Stimulated activated naive B cell treated with anti-CD40 and anti-IgM and Interleukin-4, amounts not matched to agents 10 μg/mL and 1 μg/mL and 100 μg/mL, for 72 hours (primary cell): ENCODE results near the gene WWOX.

Source experiments
- ATAC-seq, 2 donors: fragments of 150-1000 bp; cut with Tn5 transposase; replicated peaks; 2 replicates each; pipeline ENCODE4 v1.10.0; 2021; ENCODE audit warnings: moderate library complexity in 1 of 2
- DNase-seq: peaks from one replicate; pipeline ENCODE4 v3.0.0; 2021
- H3K27ac Mint-ChIP-seq: one replicate; pipeline ENCODE4 v1.8.0; 2022; ENCODE audit warnings: mild to moderate bottlenecking, mixed read lengths
- H3K27me3 Mint-ChIP-seq, 2 donors: one replicate each; pipeline ENCODE4 v1.8.0; 2022; ENCODE audit warnings: mixed read lengths in 2 of 2
- H3K36me3 Mint-ChIP-seq, 2 donors: one replicate each; pipeline ENCODE4 v1.8.0; 2022; ENCODE audit warnings: mixed read lengths in 2 of 2, mild to moderate bottlenecking in 1 of 2
- H3K4me1 Mint-ChIP-seq, 2 donors: one replicate each; pipeline ENCODE4 v1.8.0; 2022; ENCODE audit warnings: mixed read lengths in 2 of 2, mild to moderate bottlenecking in 1 of 2
- H3K4me3 Mint-ChIP-seq, 2 donors: one replicate each; pipeline ENCODE4 v1.8.0; 2022; ENCODE audit warnings: mild to moderate bottlenecking in 2 of 2, mixed read lengths in 2 of 2, moderate library complexity in 1 of 2
- H3K9me3 Mint-ChIP-seq, 2 donors: one replicate each; pipeline ENCODE4 v1.8.0; 2022; ENCODE audit warnings: mixed read lengths in 2 of 2, mild to moderate bottlenecking in 1 of 2

The WWOX gene

DNA sequence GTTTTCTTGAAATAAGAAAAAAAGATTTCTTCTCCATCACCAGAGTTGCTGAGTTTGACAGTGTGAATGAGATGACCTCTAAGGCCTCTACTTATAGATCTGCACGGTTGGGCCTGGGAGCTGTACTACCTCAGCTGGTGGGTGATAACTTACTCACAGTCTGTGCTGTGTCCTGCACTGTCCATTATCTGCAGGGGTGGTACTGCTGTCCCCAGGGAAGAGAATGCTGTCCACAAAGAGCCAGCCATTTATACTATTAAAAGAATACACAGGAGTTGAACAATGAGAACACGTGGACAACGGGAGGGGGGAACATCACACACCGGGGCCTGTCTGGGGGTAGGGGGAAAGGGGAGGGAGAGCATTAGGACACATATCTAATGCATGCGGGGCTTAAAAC, 655.3 kb downstream of the WWOX start:
- no peaks in the 10 kb centered on the region for H3K9me3 Mint-ChIP-seq
- no peak overlapping the region for H3K4me3 Mint-ChIP-seq
- H3K36me3 Mint-ChIP-seq, result peaks cover 2 to 3% of the 10 kb centered on the region in 2 donors
- ATAC-seq (no peak), DNase-seq (no peak)
- no peaks in the 10 kb centered on the region for H3K27me3 Mint-ChIP-seq
- H3K4me1 Mint-ChIP-seq, result peaks cover 24 to 61% of the 10 kb centered on the region in 2 donors
- no peak overlapping the region for H3K27ac Mint-ChIP-seq

DNA sequence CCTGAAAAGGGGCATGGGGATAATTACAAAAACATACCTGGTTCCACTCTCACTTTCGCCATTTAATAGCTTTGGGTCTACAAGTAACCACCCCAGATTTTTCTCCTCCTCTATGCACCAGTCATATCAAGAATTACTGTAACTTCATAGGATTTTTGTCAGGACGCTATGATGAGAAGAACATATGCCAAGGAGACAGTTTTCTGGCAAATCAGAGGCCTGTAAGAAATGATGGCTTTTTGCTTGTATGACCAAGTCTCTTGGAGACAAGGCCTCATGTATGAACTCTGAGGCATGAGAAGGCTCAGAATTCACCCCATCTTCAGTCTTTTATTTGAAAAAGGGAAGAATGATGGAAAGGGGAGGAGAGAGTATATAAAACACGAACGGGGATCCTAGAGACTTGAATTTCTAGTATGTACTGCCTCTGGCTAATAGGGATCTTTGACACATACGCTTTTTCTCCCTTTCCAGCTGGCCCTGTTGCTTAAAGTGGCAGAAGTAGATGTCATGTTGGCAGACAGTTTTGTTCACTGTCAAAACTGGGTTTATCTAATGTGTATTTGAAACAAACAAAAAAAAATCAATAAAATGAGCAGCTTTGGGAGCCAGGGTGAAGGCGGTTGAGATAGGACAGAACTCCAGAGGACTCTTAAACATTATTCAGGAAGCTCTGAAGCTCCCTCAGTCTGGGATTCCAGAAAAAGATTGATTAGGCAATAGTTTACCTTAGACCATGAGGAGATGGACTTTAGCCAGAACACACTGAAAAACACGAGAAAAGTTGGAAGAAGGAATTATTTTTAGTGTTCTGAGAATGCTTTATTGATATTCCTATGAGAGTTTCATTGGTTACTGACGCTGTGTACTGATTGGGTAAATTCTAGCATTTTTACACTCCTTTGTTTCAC, 656.6 kb downstream of the WWOX start:
- Mint-ChIP-seq H3K36me3 (peaks cover 2 to 3% of the 10 kb centered on the region in 2 donors), H3K27me3 (no peaks in the 10 kb centered on the region), H3K9me3 (no peaks in the 10 kb centered on the region), H3K4me3 (no peak overlapping the region), H3K27ac (no peak overlapping the region), H3K4me1 (peaks cover 13 to 49% of the 10 kb centered on the region in 2 donors)
- ATAC-seq, result no peak
- no peak for DNase-seq

GRCh38 chr16:78759596-78759995, 660.1 kb downstream of the WWOX start:
- ATAC-seq, result no peak
- Mint-ChIP-seq H3K4me3 (no peak overlapping the region), H3K27me3 (no peaks in the 10 kb centered on the region), H3K36me3 (peaks cover 6% of the 10 kb centered on the region in 2 donors), H3K9me3 (no peaks in the 10 kb centered on the region), H3K4me1 (peaks cover 13 to 17% of the 10 kb centered on the region in 2 donors), H3K27ac (no peak overlapping the region)
- no peak for DNase-seq

DNA sequence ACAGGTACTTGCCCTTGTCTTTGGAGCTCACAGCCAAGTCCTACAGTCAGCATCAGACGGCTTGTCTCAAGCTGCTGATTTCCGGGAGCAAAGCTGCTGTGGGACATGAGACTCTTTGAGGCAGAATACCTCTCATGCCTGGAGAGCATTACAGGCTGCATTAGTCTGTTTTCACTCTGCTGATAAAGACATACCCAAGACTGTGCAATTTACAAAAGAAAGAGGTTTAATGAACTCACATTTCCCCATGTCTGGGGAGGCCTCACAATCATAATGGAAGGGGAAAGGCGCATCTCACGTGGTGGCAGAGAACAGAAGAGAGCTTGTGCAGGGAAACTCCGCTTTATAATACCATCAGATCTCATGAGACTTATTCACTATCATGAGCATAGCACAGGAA, 661.2 kb downstream of the WWOX start:
- Mint-ChIP-seq H3K27me3 (no peaks in the 10 kb centered on the region), H3K36me3 (peaks cover 7 to 11% of the 10 kb centered on the region in 2 donors), H3K4me1 (peaks cover 9 to 15% of the 10 kb centered on the region in 2 donors), H3K9me3 (no peaks in the 10 kb centered on the region), H3K4me3 (no peak overlapping the region), H3K27ac (no peak overlapping the region)
- ATAC-seq, result no peak
- no peak for DNase-seq

DNA sequence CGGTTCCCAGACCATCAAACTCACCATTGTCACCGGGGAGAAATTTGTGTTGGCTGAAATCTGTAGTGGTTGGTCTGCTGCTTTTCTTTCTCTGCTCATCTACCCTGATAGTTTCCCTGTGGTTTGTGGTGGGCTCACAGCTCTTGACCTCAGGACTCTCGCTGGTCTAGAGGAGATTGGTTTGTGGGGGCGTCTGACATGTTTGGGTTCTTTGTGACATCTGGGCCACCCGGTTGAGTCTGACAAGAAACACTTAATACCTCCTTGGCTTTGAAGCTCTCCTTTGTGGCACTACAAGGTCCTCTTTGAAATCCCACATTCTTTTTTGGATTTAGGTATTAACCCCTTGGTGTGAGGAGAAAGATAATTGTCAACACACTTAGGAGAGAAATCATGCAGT, 662.0 kb downstream of the WWOX start:
- Mint-ChIP-seq H3K27ac (no peak overlapping the region), H3K27me3 (no peaks in the 10 kb centered on the region), H3K36me3 (peaks cover 8 to 12% of the 10 kb centered on the region in 2 donors), H3K4me3 (no peak overlapping the region), H3K9me3 (no peaks in the 10 kb centered on the region), H3K4me1 (peaks cover 9 to 16% of the 10 kb centered on the region in 2 donors)
- ATAC-seq (peak; percentile 75 to 76), DNase-seq (peak; percentile 55)

DNA sequence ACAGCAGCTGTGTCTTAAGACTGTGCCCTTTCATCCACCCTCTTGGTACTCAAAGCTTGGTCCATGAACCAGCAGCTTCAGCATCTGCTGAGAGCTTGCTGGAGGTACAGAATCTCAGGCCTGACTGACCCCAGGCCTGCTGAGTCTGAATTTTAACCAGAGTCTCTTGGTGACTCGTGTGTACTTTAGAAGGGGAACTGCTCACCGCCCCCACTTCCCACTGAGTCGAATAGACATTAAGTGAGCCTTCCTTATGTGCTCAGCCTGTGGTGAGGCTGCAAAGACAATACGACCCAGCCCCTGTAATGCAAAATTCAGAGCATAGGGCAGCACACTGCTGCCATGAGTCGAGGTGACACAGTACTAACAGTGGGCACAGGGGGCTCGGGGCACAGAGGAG, 662.8 kb downstream of the WWOX start:
- H3K36me3 Mint-ChIP-seq, result peaks cover 8 to 12% of the 10 kb centered on the region in 2 donors
- H3K27ac Mint-ChIP-seq, result peak overlapping the region; percentile 60
- no peaks in the 10 kb centered on the region for H3K27me3 Mint-ChIP-seq
- DNase-seq (peak; percentile 55), ATAC-seq (peak; percentile 96)
- no peak overlapping the region for H3K4me3 Mint-ChIP-seq
- H3K9me3 Mint-ChIP-seq, result no peaks in the 10 kb centered on the region
- H3K4me1 Mint-ChIP-seq, result peaks cover 9 to 16% of the 10 kb centered on the region in 2 donors

GRCh38 chr16:78763821-78764440, 664.5 kb downstream of the WWOX start:
- DNase-seq, result no peak
- peaks cover 8 to 12% of the 10 kb centered on the region in 2 donors for H3K36me3 Mint-ChIP-seq
- no peak for ATAC-seq
- H3K4me1 Mint-ChIP-seq, result peaks cover 17% of the 10 kb centered on the region in 2 donors
- no peaks in the 10 kb centered on the region for H3K27me3 Mint-ChIP-seq
- no peaks in the 10 kb centered on the region for H3K9me3 Mint-ChIP-seq
- H3K27ac Mint-ChIP-seq, result no peak overlapping the region
- H3K4me3 Mint-ChIP-seq, result no peak overlapping the region

- no peaks in the 10 kb centered on the region for H3K27me3 Mint-ChIP-seq
Observed at GRCh38 chr16:78764478-78764877, 665.0 kb downstream of the WWOX start.

GRCh38 chr16:78768226-78768625, 668.8 kb downstream of the WWOX start:
- H3K27me3 Mint-ChIP-seq, result no peaks in the 10 kb centered on the region
- ATAC-seq, result no peak
- peaks cover 18 to 28% of the 10 kb centered on the region in 2 donors for H3K4me1 Mint-ChIP-seq
- peaks cover 8 to 14% of the 10 kb centered on the region in 2 donors for H3K36me3 Mint-ChIP-seq
- no peak for DNase-seq
- no peak overlapping the region for H3K4me3 Mint-ChIP-seq
- H3K9me3 Mint-ChIP-seq, result no peaks in the 10 kb centered on the region
- no peak overlapping the region for H3K27ac Mint-ChIP-seq

More at GRCh38 chr16:78764478-78764877, 665.0 kb downstream of the WWOX start:
- no peak overlapping the region for H3K4me3 Mint-ChIP-seq
- no peak overlapping the region for H3K27ac Mint-ChIP-seq
- ATAC-seq (no peak), DNase-seq (no peak)
- peaks cover 17% of the 10 kb centered on the region in 2 donors for H3K4me1 Mint-ChIP-seq
- H3K9me3 Mint-ChIP-seq, result no peaks in the 10 kb centered on the region
- peaks cover 8 to 12% of the 10 kb centered on the region in 2 donors for H3K36me3 Mint-ChIP-seq

GRCh38 chr16:78768718-78769117, 669.3 kb downstream of the WWOX start:
- no peak for DNase-seq
- H3K36me3 Mint-ChIP-seq, result peaks cover 9 to 18% of the 10 kb centered on the region in 2 donors
- no peaks in the 10 kb centered on the region for H3K27me3 Mint-ChIP-seq
- ATAC-seq, result no peak
- no peaks in the 10 kb centered on the region for H3K9me3 Mint-ChIP-seq
- H3K4me1 Mint-ChIP-seq, result peaks cover 16 to 28% of the 10 kb centered on the region in 2 donors
- H3K27ac Mint-ChIP-seq, result no peak overlapping the region
- H3K4me3 Mint-ChIP-seq, result no peak overlapping the region

- Mint-ChIP-seq H3K9me3 (no peaks in the 10 kb centered on the region), H3K27ac (peak overlapping the region; percentile 52), H3K36me3 (peaks cover 4 to 8% of the 10 kb centered on the region in 2 donors), H3K27me3 (no peaks in the 10 kb centered on the region), H3K4me3 (peak overlapping the region; percentile 43 to 56), H3K4me1 (peaks cover 12 to 28% of the 10 kb centered on the region in 2 donors)
- DNase-seq (peak; percentile 63), ATAC-seq (peak; percentile 87 to 91)
Observed at GRCh38 chr16:78770353-78771091, 671.1 kb downstream of the WWOX start.

GRCh38 chr16:78773291-78773702, 673.8 kb downstream of the WWOX start:
- no peak overlapping the region for H3K4me3 Mint-ChIP-seq
- H3K27ac Mint-ChIP-seq, result no peak overlapping the region
- no peaks in the 10 kb centered on the region for H3K9me3 Mint-ChIP-seq
- ATAC-seq (no peak), DNase-seq (no peak)
- peaks cover 10 to 22% of the 10 kb centered on the region in 2 donors for H3K4me1 Mint-ChIP-seq
- H3K36me3 Mint-ChIP-seq, result peaks cover 5 to 9% of the 10 kb centered on the region in 2 donors
- no peaks in the 10 kb centered on the region for H3K27me3 Mint-ChIP-seq

DNA sequence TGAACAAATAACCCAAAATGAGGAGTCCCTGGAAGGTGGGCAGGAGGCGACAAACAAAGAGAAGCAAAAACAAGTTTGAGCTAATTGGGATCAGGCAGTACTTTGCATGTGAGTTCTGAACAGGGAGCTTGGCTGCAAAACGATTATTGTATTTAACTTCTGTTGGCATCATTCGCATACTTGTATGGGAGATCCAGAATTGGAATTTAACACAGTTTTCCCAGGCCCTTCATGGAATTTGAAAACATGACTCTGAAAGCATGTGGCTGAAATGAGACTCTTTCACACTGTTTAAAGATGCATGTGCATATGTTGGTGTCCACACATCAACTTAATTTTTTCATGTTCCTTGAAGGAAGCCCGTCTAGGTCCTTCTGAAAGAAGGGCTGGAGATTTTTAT, 674.3 kb downstream of the WWOX start:
- Mint-ChIP-seq H3K4me1 (peaks cover 10 to 17% of the 10 kb centered on the region in 2 donors), H3K4me3 (no peak overlapping the region), H3K9me3 (no peaks in the 10 kb centered on the region), H3K27me3 (no peaks in the 10 kb centered on the region), H3K27ac (no peak overlapping the region), H3K36me3 (peaks cover 8 to 13% of the 10 kb centered on the region in 2 donors)
- no peak for ATAC-seq
- DNase-seq, result no peak

- H3K36me3 Mint-ChIP-seq, result peaks cover 8 to 13% of the 10 kb centered on the region in 2 donors
Observed at GRCh38 chr16:78775161-78775561, 675.7 kb downstream of the WWOX start.

More at GRCh38 chr16:78775161-78775561, 675.7 kb downstream of the WWOX start:
- no peak overlapping the region for H3K4me3 Mint-ChIP-seq
- peaks cover 5 to 10% of the 10 kb centered on the region in 2 donors for H3K4me1 Mint-ChIP-seq
- DNase-seq (no peak), ATAC-seq (peak; percentile 33 to 42)
- H3K27me3 Mint-ChIP-seq, result no peaks in the 10 kb centered on the region
- no peaks in the 10 kb centered on the region for H3K9me3 Mint-ChIP-seq
- H3K27ac Mint-ChIP-seq, result no peak overlapping the region
